HG03575 (cell line): ENCODE measurements around the gene SPATC1L.
"Not testable (repeated sequence)": the region's sequence is repeated elsewhere in the genome, so short reads cannot be mapped to it uniquely, and the experiment has no call there.

Source experiments
- ATAC-seq: cut with Tn5 transposase; IDR thresholded peaks from one replicate; pipeline ENCODE4 v1.9.1; 2021; ENCODE audit not compliant: unreplicated experiment, insufficient number of reproducible peaks, low FRiP score; ENCODE audit errors: extremely low read depth

Gene SPATC1L

GRCh38 chr21:46142582-46143473 lies 41.4 kb downstream of the SPATC1L start:
- no peak for ATAC-seq

GRCh38 chr21:46141767-46142581 lies 42.3 kb downstream of the SPATC1L start:
- ATAC-seq, result no peak

- not testable (repeated sequence) for ATAC-seq
Measured at GRCh38 chr21:46140352-46141003, 43.8 kb downstream of the SPATC1L start.

GRCh38 chr21:46139686-46140085 lies 44.6 kb downstream of the SPATC1L start:
- ATAC-seq, result no peak

- ATAC-seq, result no peak
Measured at GRCh38 chr21:46138383-46138970, 45.8 kb downstream of the SPATC1L start.

- ATAC-seq, result no peak
Measured at GRCh38 chr21:46137908-46138307, 46.4 kb downstream of the SPATC1L start.

GRCh38 chr21:46136739-46137349 lies 47.4 kb downstream of the SPATC1L start:
- no peak for ATAC-seq

GRCh38 chr21:46135782-46136395 lies 48.4 kb downstream of the SPATC1L start:
- no peak for ATAC-seq

- no peak for ATAC-seq
Measured at GRCh38 chr21:46131838-46132651, 52.2 kb downstream of the SPATC1L start.

GRCh38 chr21:46131588-46131837 lies 52.7 kb downstream of the SPATC1L start:
- ATAC-seq, result no peak

- ATAC-seq, result no peak
Measured at GRCh38 chr21:46130831-46131587, 53.2 kb downstream of the SPATC1L start.

- ATAC-seq, result no peak
Measured at GRCh38 chr21:46129846-46130651, 54.2 kb downstream of the SPATC1L start.

GRCh38 chr21:46128933-46129571 lies 55.2 kb downstream of the SPATC1L start:
- ATAC-seq, result no peak

- no peak for ATAC-seq
Measured at GRCh38 chr21:46128106-46128932, 55.9 kb downstream of the SPATC1L start.
